ENCODE measurements around the gene LPAR3. TPM values are rescaled to one million over a fixed set of nuclear protein-coding genes. Genes with fewer than 3 reads are reported as not detected.
A peak's percentile ranks its signal among the peaks of the same experiment; 100 is the strongest.

Gene LPAR3
- total RNA-seq, 1 experiment from 2014 or later, result not detected

- no peak for DNase-seq (ENCODE audit: low spot score)
Observed at GRCh38 chr1:84775535-84775920, 117.5 kb downstream of the LPAR3 start.

DNA sequence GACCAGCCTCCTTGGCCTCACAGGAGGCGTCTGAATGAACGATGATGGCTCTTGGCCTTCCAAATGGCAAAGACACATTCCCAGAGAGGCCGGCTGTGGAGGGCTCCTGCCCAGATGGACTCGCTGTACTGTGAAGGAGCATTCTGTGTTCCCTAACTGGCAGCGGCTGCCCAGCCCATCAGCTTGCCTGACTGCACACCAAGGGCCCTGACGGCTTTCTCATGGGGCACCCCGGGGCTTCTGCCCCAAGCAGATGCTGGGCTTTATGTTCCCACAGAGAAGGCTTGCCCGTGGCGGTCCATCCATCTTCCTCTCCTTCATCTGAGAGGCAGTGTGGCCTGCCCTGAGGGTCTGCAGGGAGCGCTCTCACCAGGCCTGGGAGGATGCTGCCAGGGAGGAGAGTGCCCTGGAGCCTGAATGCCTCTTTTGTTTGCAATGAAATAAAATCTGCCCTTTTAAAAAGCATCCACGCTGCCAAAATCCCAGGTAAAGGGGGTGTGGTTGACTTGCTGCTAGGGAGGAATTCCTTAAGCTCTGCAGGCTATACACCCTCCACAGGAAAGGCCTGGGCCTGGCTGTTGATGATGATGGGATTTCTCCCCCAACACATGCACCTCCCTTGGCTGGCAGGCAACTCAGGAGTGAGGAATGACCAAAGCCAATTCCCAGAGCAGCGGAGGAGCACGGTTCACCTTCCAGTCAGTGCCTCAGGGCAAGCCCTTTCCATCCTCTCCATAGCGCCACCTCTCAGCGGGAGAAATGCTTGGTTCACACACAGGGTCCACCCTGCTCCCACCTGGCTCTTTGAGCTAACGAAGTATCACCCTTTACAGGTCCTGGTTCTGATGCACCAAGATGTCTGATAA, 118.1 kb downstream of the LPAR3 start:
- no peak for DNase-seq (ENCODE audit: low spot score)

GRCh38 chr1:84773933-84774497, 119.0 kb downstream of the LPAR3 start:
- no peak for DNase-seq (ENCODE audit: low spot score)

DNA sequence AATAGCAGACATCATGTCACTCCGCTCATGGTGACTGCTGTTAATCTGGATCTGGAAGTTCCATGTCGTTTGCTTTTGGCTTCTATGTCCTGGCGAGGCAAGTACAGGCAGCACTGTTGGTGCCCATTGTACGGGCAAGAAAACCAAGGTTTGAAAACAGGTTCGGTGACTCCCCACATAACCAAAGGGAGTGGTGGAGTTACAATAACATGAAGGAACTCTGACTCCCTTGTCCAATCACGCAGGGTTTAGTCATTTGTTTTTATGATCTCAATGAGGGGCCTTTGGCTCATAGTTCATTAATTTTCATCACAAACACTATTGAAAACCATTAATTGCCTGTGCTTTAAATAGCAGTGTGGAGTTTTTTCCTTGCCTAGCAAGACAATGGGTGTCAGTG, 119.8 kb downstream of the LPAR3 start:
- DNase-seq (ENCODE audit: low spot score), result no peak

DNA sequence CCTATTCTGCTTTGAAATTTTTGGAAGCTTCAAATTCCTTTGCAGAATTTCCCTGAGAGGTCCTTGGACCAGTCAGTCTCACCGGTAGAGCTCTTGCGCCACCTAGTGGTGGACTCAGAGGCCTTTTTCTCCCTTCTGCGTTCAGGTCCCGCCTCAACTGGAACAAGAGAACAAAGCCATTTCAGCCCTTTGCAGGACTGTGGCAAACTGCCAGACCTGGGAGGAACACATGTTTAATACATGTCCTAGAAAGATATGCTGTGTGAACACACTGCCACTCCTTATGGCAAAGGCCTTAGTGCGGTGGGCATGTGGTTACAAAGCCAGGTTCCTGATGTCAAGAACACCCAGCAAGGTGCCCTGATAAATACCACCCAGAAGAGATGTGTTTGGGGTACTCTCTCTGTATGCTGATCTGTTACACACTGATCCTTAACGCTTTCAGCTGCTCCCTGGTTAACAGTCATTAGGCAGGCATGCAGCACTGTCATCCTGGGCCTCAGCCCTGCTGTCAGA, 120.5 kb downstream of the LPAR3 start:
- peak; percentile 83 for DNase-seq (ENCODE audit: low spot score)

- no peak for DNase-seq (ENCODE audit: low spot score)
Observed at GRCh38 chr1:84771895-84772294, 121.1 kb downstream of the LPAR3 start.

DNA sequence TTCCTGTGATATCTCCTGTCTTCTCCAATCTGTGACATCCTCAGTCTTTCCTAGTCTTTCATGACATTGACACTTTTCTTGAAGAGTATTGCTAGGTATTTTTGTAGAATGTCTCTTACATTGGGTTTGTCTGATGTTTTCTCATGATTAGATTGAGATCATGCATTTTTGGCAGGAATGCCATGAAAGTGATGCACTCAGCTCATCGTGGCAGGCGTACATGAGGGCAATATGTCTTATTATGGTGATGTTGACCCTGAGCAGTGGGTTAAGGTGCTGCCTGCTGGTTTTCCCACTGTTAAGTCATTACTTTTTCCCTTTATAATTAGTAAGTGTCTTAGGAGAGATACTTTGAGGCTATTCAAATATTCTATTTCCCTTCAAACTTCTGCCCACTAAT, 122.5 kb downstream of the LPAR3 start:
- DNase-seq (ENCODE audit: low spot score), result no peak

DNA sequence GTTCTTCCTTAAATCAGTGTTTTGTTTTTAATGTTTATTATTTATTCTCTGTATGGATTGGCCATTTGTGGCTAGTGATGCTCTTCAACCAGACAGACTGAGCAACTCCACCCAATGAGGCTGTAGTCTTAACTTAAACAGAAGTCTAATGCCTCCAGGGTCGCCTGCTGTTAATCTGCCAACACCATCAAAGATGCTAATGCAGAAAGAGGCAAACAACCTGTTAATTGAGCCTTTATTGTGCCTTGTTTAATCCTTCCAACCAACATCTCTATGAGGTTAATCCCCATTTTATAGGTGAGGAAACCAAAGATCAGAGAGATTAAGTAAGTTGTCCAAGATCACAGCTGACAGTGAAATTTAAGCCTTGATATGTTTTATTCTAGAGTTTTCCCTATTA, 123.4 kb downstream of the LPAR3 start:
- DNase-seq (ENCODE audit: low spot score), result no peak

DNA sequence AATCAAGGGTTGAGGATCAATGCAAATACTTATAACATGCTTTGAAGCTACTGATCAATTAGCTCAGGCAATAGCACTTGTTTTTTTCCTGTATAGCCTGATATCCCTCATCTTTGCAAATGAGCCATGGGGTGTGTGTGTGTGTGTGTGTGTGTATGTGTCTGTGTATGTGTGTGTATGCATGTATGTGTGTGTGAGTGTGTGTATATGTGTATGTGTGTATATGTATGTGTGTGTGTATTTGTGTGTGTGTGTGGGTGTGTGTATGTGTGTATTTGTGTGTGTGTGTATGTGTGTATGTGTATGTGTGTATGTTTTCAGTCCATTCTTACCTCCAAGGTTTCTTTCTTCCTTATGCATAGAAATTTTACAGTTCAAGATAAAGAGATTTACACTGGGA, 124.4 kb downstream of the LPAR3 start:
- DNase-seq (ENCODE audit: low spot score), result no peak

GRCh38 chr1:84763912-84764680, 128.9 kb downstream of the LPAR3 start:
- DNase-seq (ENCODE audit: low spot score), result no peak

- DNase-seq (ENCODE audit: low spot score), result no peak
Observed at GRCh38 chr1:84762664-84763063, 130.3 kb downstream of the LPAR3 start.

Other genes with a start within 250 kb of the LPAR3 start
- gene SSX2IP, start 202.7 kb downstream of the LPAR3 start, total RNA-seq (2014; rRNA removed; shearing (Covaris generic)), result 4.4 and 6.1 TPM in 2 replicates
- not detected in 2 replicates for gene MCOLN2, start 103.9 kb upstream of the LPAR3 start, total RNA-seq (2014; rRNA removed; shearing (Covaris generic))
- not detected in 2 replicates for gene MCOLN3, start 155.3 kb upstream of the LPAR3 start, total RNA-seq (2014; rRNA removed; shearing (Covaris generic))

Measured in HT-29 (cell line).